Stimulated activated naive CD8-positive, alpha-beta T cell treated with anti-CD3 and anti-CD28 coated beads, Interleukin-15, amount 100 ng/mL, for 72 hours (primary cell): ENCODE measurements around the gene OR6C68.
"Not testable (repeated sequence)": the region's sequence is repeated elsewhere in the genome, so short reads cannot be mapped to it uniquely, and the experiment has no call there.

ENCODE experiments used
- ATAC-seq: fragments of 150-1000 bp; cut with Tn5 transposase; 2 replicates; pipeline ENCODE4 v1.10.0; 2021; ENCODE audit warnings: mild to moderate bottlenecking, moderate library complexity
- DNase-seq, 2 donors: peaks; one replicate each; pipeline ENCODE4 v3.0.0; 2021 to 2022
- H3K27ac Mint-ChIP-seq, 2 donors: one replicate each; pipeline ENCODE4 v1.8.0; 2022; ENCODE audit warnings: mild to moderate bottlenecking in 2 of 2, mixed read lengths in 2 of 2, moderate library complexity in 2 of 2
- H3K27me3 Mint-ChIP-seq: one replicate; pipeline ENCODE4 v1.8.0; 2022; ENCODE audit warnings: mixed read lengths
- H3K4me1 Mint-ChIP-seq: one replicate; pipeline ENCODE4 v1.8.0; 2022; ENCODE audit warnings: mild to moderate bottlenecking, mixed read lengths
- H3K4me3 Mint-ChIP-seq, 2 donors: one replicate each; pipeline ENCODE4 v1.8.0; 2022; ENCODE audit warnings: mild to moderate bottlenecking in 2 of 2, mixed read lengths in 2 of 2, moderate library complexity in 1 of 2
- H3K9me3 Mint-ChIP-seq, 2 donors: one replicate each; pipeline ENCODE4 v1.8.0; 2022; ENCODE audit warnings: mixed read lengths in 2 of 2

The OR6C68 gene

GRCh38 chr12:55492078-55492477 is at the start of gene OR6C68:
TSS of gene OR6C68 (plus strand) at chr12:55492378. CDS start at chr12:55492378, 0 bp downstream.
- Mint-ChIP-seq H3K9me3 (no peaks in the 10 kb centered on the region), H3K4me1 (no peaks in the 10 kb centered on the region), H3K4me3 (no peak within 1 kb of the TSS), H3K27me3 (no peaks in the 10 kb centered on the region), H3K27ac (no peak within 1 kb of the TSS)
- DNase-seq (no peak), ATAC-seq (no peak)

GRCh38 chr12:55443776-55444175 is 48.4 kb upstream of the OR6C68 start, which contains the start of gene OR6C2:
TSS of gene OR6C2 (plus strand) at chr12:55444076. CDS start at chr12:55452214, 8,138 bp downstream.
- Mint-ChIP-seq H3K4me3 (no peak within 1 kb of the TSS), H3K4me1 (no peaks in the 10 kb centered on the region), H3K27ac (no peak within 1 kb of the TSS), H3K9me3 (peaks cover 0 to 24% of the 10 kb centered on the region in 2 donors), H3K27me3 (no peaks in the 10 kb centered on the region)
- DNase-seq (no peak), ATAC-seq (no peak)

- Mint-ChIP-seq H3K4me3 (no peak overlapping the region), H3K9me3 (peaks cover 0 to 15% of the 10 kb centered on the region in 2 donors), H3K4me1 (no peaks in the 10 kb centered on the region), H3K27me3 (no peaks in the 10 kb centered on the region), H3K27ac (no peak overlapping the region)
- ATAC-seq = no peak
- no peak for DNase-seq
Observed at GRCh38 chr12:55445357-55445756, 46.8 kb upstream of the OR6C68 start.

- H3K27me3 Mint-ChIP-seq = no peaks in the 10 kb centered on the region
- H3K9me3 Mint-ChIP-seq = peaks cover 0 to 8% of the 10 kb centered on the region in 2 donors
- no peaks in the 10 kb centered on the region for H3K4me1 Mint-ChIP-seq
- no peak for DNase-seq
- ATAC-seq = no peak
- H3K27ac Mint-ChIP-seq = no peak overlapping the region
- H3K4me3 Mint-ChIP-seq = no peak overlapping the region
Observed at GRCh38 chr12:55446326-55446725, 45.9 kb upstream of the OR6C68 start.

- no peaks in the 10 kb centered on the region for H3K9me3 Mint-ChIP-seq
- ATAC-seq (no peak), DNase-seq (no peak)
- no peaks in the 10 kb centered on the region for H3K4me1 Mint-ChIP-seq
- H3K27ac Mint-ChIP-seq = no peak overlapping the region
- no peaks in the 10 kb centered on the region for H3K27me3 Mint-ChIP-seq
- no peak overlapping the region for H3K4me3 Mint-ChIP-seq
Observed at GRCh38 chr12:55448825-55449224, 43.4 kb upstream of the OR6C68 start.

GRCh38 chr12:55464926-55465325 is 27.3 kb upstream of the OR6C68 start:
- H3K4me3 Mint-ChIP-seq, H3K9me3 Mint-ChIP-seq, DNase-seq, ATAC-seq, H3K4me1 Mint-ChIP-seq, H3K27ac Mint-ChIP-seq: not testable (repeated sequence)
- H3K27me3 Mint-ChIP-seq = peaks cover 40% of the 10 kb centered on the region

GRCh38 chr12:55467836-55468235 is 24.3 kb upstream of the OR6C68 start:
- no peaks in the 10 kb centered on the region for H3K9me3 Mint-ChIP-seq
- no peak overlapping the region for H3K4me3 Mint-ChIP-seq
- no peak overlapping the region for H3K27ac Mint-ChIP-seq
- ATAC-seq (no peak), DNase-seq (no peak)
- H3K27me3 Mint-ChIP-seq = peaks cover 27% of the 10 kb centered on the region
- H3K4me1 Mint-ChIP-seq = no peaks in the 10 kb centered on the region

GRCh38 chr12:55469291-55469690 is 22.9 kb upstream of the OR6C68 start:
- Mint-ChIP-seq H3K9me3 (no peaks in the 10 kb centered on the region), H3K4me1 (no peaks in the 10 kb centered on the region), H3K4me3 (no peak overlapping the region), H3K27ac (no peak overlapping the region), H3K27me3 (peaks cover 12% of the 10 kb centered on the region)
- ATAC-seq = no peak
- DNase-seq = no peak

GRCh38 chr12:55470088-55470829 is 21.9 kb upstream of the OR6C68 start, which contains the start of gene OR6C70:
TSS of gene OR6C70 (minus strand) at chr12:55470138. CDS start at chr12:55470138, 0 bp downstream.
- Mint-ChIP-seq H3K9me3 (no peaks in the 10 kb centered on the region), H3K4me3 (no peak within 1 kb of the TSS), H3K4me1 (no peaks in the 10 kb centered on the region), H3K27me3 (peaks cover 12% of the 10 kb centered on the region), H3K27ac (no peak within 1 kb of the TSS)
- DNase-seq (no peak), ATAC-seq (no peak)

- Mint-ChIP-seq H3K4me3 (no peak overlapping the region), H3K27ac (no peak overlapping the region), H3K27me3 (peaks cover 12% of the 10 kb centered on the region), H3K9me3 (no peaks in the 10 kb centered on the region), H3K4me1 (no peaks in the 10 kb centered on the region)
- no peak for ATAC-seq
- DNase-seq = no peak
Observed at GRCh38 chr12:55472264-55472663, 19.9 kb upstream of the OR6C68 start.

GRCh38 chr12:55479136-55479535 is 13.0 kb upstream of the OR6C68 start:
- H3K4me3 Mint-ChIP-seq, H3K27ac Mint-ChIP-seq, H3K9me3 Mint-ChIP-seq, H3K4me1 Mint-ChIP-seq, DNase-seq: not testable (repeated sequence)
- H3K27me3 Mint-ChIP-seq = peaks cover 17% of the 10 kb centered on the region
- ATAC-seq = peak; percentile 73

- not testable (repeated sequence) for H3K4me1 Mint-ChIP-seq, H3K4me3 Mint-ChIP-seq, ATAC-seq, DNase-seq, H3K27ac Mint-ChIP-seq, H3K9me3 Mint-ChIP-seq
- H3K27me3 Mint-ChIP-seq = peaks cover 18% of the 10 kb centered on the region
Observed at GRCh38 chr12:55484284-55484683, 7.9 kb upstream of the OR6C68 start.

GRCh38 chr12:55495490-55495889 is 3.3 kb downstream of the OR6C68 start:
- H3K4me1 Mint-ChIP-seq = no peaks in the 10 kb centered on the region
- H3K4me3 Mint-ChIP-seq = no peak overlapping the region
- H3K9me3 Mint-ChIP-seq = no peaks in the 10 kb centered on the region
- ATAC-seq = no peak
- DNase-seq = no peak
- H3K27me3 Mint-ChIP-seq = no peaks in the 10 kb centered on the region
- no peak overlapping the region for H3K27ac Mint-ChIP-seq

- DNase-seq (no peak), ATAC-seq (no peak)
- peaks cover 12% of the 10 kb centered on the region for H3K27me3 Mint-ChIP-seq
- no peak overlapping the region for H3K4me3 Mint-ChIP-seq
- H3K27ac Mint-ChIP-seq = no peak overlapping the region
- no peaks in the 10 kb centered on the region for H3K9me3 Mint-ChIP-seq
- H3K4me1 Mint-ChIP-seq = no peaks in the 10 kb centered on the region
Observed at GRCh38 chr12:55499231-55499630, 7.1 kb downstream of the OR6C68 start.

GRCh38 chr12:55499810-55500252 is 7.7 kb downstream of the OR6C68 start:
- Mint-ChIP-seq H3K4me3 (no peak overlapping the region), H3K27me3 (peaks cover 12% of the 10 kb centered on the region), H3K9me3 (no peaks in the 10 kb centered on the region)

GRCh38 chr12:55501601-55502000 is 9.4 kb downstream of the OR6C68 start:
- Mint-ChIP-seq H3K27ac (no peak overlapping the region), H3K27me3 (peaks cover 12% of the 10 kb centered on the region), H3K9me3 (no peaks in the 10 kb centered on the region), H3K4me3 (no peak overlapping the region), H3K4me1 (no peaks in the 10 kb centered on the region)
- DNase-seq = no peak
- ATAC-seq = no peak

More at GRCh38 chr12:55499810-55500252, 7.7 kb downstream of the OR6C68 start:
- ATAC-seq = no peak
- DNase-seq = no peak
- no peak overlapping the region for H3K27ac Mint-ChIP-seq
- no peaks in the 10 kb centered on the region for H3K4me1 Mint-ChIP-seq
